Raji (cell line): ENCODE results near the gene PUS1.
A peak's percentile ranks its signal among the peaks of the same experiment; 100 is the strongest.

Experiments used
- POLR2A ChIP-seq: IDR thresholded peaks from 2 replicates; pipeline ENCODE4 v1.6.1; 2011; ENCODE audit warnings: low read depth, low read length, control low read depth; ENCODE audit not compliant: insufficient read depth

The PUS1 gene

DNA sequence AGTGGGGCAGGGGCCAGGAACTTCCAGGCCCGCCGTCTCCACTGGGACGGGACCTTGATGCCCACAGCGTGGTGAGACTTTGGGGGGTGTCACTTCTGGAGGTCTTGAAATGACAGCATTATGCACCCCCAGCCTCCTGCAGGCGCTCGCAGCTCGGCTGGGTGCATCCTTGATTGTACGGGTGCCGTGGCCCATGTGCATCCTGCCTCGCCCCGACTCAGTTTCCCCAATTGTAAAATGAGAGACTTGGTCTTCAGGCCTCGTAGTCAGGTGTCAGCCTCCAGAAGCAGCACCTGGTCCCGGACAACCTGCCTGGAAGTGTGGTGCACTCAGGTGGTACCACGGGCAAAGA, 8.9 kb upstream of the PUS1 start:
- no peak for TF ChIP-seq POLR2A

DNA sequence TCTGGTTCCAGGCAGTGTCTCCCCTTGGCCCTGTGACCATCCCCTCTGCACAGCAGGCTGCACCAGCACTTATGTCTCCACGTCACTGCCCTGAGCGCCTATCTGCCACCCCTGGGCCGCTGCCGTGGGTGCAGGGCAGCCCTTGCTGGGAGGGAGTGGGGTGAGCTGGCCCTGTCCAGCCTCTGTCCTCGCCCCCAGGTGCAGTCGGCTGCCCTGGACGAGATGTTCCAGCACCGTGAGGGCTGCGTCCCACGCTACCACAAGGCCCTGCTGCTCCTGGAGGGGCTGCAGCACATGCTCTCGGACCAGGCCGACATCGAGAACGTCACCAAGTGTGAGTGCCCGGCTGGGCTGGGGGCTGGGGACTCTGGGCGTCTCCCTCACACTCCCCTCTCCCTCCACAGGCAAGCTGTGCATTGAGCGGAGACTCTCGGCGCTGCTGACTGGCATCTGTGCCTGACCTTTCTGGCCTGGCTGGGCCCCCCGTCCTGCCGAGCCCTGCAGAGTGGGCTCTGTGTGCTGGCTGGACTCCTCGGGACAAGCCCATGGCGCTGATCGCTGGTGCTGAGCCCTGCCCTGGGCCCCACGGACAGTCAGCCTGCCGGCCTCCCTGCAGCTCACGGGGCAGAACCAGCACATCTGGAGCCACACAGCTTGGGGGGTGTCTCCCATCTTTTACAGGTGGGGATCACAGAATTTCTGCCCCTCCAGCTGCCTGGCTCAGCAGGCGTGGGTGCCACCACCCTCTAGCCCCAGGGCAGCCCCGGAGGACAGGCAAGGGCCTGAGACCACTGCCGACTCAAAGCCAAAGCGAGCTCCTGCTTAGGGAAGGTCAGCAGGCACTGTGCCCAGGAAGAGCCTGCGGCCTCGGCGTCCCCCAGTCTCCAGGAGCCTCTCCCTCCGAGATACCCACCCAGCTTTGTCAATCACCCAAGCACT, 7.9 kb upstream of the PUS1 start:
- no peak for TF ChIP-seq POLR2A

DNA sequence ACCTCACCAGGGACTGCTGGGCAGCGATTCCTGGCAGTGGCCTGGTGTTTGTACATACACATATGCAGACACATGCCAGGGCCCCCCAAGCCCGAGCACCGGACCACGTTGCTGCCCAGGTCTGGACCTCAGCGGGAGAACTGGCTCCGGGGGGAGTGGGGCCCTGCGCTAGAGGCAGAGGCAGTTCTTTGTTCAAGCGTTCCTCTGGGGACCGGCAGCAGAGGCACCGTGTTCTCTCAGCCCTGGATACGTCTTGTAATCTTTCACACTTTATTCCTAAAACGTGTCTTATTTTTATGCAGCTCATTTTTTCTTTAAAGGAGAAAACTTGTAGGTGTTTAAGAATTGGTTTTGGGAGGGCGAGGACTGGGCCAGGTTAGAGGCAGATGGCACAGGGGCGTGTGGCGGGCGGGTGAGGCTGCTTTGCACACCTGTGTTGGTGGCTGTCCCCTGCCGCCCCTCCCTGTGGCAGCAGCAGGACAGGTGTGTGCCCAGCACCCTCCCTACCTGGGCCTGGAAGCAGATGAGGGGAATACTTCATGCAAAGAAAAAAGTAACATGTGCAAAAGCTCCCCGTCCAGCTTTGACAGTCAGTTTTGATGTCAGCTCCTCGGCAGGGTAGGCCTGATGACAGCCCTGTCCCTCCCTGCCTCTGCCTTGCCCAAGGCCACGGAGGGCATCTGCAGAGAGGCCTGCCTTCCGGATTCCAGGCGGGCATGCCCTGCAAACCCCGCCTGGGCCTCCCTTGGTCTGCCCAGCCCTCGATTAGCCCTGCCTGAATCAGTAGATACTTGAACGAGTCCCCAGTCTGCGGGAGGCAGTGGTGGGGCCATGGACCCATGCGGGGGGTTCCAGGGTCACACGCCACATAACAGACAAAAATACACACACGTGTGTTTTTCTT, 7.0 kb upstream of the PUS1 start:
- no peak for TF ChIP-seq POLR2A

DNA sequence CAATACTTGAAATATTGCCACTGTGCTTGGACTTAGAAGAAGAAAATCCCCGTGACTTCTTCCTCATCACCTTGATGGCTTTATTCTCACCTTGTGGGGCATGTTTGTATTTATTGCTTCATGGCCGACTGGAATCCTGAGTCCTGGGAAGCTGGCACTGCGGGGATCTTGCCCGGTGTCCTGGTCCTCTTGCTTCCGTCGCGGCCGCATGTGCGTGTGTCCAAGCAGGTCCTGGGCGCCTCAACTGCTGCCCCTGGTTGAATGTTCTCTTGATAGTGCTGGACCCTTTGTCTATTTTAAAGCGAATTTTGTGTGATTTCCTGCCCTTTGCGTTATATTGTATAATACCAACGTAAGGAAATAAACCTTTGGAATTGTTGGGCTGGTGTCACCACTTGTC, 6.3 kb upstream of the PUS1 start:
- TF ChIP-seq POLR2A: no peak

DNA sequence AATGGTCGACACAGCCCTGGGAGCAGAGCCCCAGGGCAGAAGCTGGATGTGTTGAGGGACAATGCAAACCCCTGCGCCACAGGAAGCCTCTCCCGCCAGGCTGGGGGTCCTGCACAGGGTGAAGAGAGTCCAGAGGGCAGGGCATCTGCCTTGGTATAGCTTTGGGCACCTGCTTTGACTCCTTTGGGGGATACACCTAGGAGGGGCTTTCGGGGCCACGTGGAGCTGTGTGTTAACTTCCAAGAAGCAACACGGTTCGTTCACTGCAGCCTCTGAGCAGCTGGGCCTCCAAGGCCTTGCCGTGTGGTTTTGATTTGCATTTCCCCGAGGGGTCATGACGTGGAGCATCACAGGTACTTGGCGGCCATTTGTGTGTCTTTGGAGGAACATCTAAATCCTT, 5.8 kb upstream of the PUS1 start:
- no peak for TF ChIP-seq POLR2A

DNA sequence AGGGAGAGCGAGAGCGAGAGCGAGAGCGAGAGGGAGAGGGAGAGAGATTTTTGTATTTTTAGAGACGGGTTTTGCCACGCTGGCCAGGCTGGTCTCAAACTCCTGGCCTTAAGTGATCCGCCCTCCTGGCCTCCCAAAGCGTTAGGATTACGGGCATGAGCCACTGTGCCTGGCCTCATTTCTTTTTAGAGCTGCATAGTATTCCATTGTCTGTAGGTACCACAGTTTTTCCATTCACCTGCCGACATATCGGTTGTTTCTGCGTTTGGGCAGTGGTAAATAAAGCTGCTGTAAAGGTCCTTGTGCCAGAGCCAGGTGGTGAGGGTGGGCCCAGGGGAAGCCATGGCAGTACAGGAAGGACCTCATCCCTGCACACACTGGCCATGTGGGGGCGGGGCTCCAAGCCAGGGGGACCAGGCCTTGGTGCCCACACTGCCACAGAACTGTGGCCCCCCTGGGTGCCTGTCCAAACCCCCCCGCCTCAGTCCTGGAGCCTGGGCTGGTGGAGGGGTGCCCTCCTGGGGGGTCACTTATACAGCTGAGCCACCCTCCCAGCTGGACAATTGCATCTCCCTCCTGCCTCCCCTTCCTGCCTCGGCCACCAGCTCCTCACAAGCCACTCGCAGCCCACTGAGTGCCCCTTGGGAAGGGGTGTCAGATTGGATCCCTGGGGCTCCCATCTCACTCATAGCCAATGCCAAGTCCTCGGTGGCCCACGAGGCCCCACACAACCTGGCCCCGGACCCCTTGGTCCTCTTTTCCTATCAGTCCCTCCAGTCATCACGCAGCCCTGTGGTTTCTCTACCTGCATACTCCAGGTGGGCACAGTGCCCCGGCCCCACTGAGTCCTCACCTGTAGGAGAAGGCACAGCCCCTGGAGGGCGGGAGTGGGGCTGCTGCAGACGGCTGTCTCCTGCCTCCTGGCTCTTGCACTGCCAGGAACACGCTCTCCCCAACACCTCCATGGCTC, 1.7 kb upstream of the PUS1 start:
- no peak for TF ChIP-seq POLR2A

DNA sequence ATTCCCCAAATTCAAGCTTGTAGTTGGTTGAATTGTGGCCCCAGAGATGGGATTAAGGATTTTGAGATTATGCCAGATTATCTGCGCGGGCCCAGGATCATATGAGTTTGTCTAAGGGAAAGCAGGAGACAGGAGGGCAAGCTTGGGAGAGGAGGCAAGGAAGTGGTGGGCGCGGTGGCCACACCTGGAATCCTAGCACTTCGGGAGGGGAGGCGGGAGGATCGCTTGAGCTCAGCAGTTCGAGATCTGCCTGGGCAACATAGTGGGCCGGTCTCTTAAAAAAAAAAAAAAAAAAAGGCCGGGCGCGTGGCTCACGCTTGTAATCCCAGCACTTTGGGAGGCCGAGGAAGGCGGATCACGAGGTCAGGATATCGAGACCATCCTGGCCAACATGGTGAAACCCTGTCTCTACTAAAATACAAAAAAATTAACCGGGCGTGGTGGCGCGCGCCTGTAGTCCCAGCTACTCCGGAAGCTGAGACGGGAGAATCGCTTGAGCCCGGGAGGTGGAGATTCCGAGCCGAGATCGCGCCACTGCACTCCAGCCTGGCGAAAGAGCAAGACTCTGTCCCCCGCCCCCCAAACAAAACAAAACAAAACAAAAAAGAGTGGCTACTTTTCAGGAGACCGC, 881 bp upstream of the PUS1 start:
- no peak for TF ChIP-seq POLR2A

DNA sequence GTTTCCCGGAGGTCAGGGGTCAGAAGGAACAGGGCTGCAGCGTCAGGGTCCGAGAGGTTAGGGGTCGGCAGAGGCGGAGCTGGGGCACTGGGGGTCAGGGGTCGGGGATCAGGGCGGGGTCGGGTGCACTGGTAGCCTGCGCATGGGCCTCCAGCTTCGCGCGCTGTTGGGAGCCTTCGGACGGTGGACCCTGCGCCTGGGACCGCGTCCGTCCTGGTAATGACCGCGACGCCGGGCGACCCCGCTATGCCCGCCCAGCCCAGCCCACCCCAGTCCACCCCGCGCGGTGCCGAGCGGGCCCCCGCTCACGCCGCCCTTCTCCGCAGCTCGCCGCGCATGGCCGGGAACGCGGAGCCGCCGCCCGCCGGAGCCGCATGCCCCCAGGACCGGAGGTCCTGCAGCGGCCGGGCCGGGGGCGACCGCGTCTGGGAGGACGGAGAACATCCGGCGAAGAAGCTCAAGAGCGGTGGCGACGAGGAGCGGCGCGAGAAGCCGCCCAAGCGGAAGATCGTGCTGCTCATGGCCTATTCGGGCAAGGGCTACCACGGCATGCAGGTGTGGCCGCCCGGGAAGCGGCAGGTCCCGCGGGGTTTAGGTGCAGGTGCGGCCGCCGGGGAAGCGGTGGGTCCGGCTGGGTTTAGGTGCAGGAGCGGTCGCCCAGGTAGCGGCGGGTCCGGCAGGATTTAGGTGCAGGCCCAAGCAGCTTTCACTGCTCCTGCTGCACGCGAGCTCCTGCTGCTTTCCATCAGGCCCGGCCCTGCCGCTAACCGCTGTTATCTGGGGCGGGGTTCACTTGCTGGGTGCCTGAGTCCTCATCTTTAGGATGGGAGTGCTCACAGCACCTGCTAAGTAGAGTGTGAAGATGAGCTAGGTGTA, 743 bp downstream of the PUS1 start:
- peak; percentile 45 for TF ChIP-seq POLR2A

DNA sequence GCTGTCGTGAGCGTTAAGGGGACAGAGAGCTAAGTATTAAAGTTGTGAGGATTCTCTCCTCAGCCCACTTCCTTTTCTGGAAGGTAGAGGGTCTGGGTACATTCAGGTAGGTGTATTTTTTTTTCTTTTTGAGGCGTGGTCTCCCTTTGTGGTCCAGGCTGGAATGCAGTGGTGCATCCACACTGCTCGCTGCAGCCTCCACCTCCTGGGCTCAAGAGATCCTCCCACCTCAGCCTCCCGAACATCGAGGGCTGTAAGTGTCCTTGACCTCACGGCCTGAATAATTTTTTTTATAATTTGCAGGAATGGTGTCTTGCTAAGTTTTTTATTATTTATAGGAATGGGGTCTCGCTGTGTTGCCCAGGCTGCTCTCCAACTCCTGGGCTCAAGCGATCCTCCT, 1.4 kb downstream of the PUS1 start:
- no peak for TF ChIP-seq POLR2A

DNA sequence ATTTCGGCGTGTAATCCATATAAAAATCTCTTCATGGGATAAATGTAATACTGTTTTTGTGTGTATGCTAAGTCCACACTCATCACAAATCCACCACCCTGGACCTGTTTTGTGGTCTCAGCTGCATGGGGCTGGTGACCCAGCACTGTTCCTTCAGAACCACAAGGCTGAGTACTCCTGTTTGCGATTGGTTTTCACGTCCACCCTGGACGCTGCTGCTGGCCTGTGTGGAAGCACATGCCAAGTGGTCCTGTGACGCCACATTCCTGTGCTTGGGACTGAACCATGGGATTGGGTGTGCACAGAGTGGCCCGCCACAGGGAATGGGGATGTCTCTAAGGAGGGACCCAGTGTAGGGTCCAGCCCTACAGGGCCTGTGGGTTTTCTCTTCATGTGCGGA, 4.3 kb downstream of the PUS1 start:
- no peak for TF ChIP-seq POLR2A

DNA sequence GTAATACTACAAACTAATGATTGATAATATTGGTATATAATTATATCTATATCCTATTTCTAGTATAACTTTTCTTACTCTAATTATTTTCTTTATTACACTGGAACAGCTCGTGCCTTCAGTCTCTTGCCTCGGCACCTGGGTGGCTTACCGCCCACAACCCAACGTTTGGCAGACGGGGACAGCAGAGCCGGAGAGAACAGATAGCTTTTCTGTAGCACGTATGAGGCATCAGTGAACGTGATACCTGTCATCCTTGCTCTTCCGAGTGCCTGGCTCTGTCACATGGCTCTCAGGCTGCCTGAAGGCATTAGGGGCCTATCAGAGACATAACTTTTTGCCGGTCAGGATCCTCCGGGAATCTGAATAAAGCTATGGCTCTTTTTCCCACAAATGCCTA, 5.5 kb downstream of the PUS1 start:
- no peak for TF ChIP-seq POLR2A

DNA sequence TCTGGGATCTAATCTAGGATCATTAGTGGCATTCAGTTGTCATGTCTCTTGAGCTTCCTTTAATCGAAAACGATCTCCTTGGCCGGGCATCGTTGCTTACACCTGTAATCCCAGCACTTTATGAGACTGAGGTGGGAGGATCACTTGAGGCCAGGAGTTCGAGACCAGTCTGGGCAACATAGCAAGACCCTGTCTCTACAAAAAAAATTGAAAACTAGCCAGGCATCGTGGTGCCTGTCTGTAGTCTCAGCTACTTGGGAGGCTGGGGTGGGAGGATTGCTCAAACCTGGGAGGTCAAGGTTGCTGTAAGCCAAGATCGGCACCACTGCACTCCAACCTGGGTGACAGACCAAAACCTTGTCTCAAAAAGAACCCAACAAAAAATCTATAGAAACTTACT, 9.0 kb downstream of the PUS1 start:
- no peak for TF ChIP-seq POLR2A

DNA sequence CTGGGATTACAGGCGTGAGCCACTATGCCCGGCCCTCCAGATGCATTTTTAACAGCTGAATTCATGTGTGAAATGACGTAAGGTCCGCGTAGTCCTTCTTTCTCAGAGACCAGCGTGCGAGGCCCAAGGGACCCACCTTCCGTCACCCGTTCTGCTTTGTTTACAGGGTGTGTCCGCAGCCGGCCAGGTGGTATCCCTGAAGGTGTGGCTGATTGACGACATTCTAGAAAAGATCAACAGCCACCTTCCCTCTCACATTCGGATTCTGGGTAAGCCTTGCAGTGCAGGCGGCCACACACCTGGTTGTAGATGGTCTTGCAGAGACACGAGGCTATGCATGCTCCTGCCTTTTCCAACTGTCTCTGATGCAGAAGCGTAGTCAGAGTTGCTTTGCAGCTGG, 9.9 kb downstream of the PUS1 start:
- TF ChIP-seq POLR2A: no peak
